Adrenal gland (tissue), 5 donors: Measurements from ENCODE around the gene LHX6.

ENCODE experiments used
- POLR2A ChIP-seq, 2 donors: fragments of 450-650 bp; IDR thresholded peaks; one replicate each; pipeline ENCODE4 v1.6.1; 2017; ENCODE audit warnings: antibody characterized with exemption in 2 of 2, mild to moderate bottlenecking in 2 of 2, moderate library complexity in 1 of 2
- TF ChIP-seq, protein P1 (sequence below), 6 experiments: fragments of 450-650 bp in 4 of 6; fragments of 200-600 bp in 2 of 6; sonication (generic) in 1 of 6; IDR thresholded peaks; 1 replicate in 5 of 6; 2 replicates in 1 of 6; pipeline versions ENCODE4 v1.5.1 to v1.8.0; 2016 to 2021; ENCODE audit warnings: antibody characterized with exemption in 6 of 6, mild to moderate bottlenecking in 2 of 6, moderate library complexity in 1 of 6
- donor health status: DM: no; HTN: no; CAD: no.

- TF ChIP-seq, protein P1, sequence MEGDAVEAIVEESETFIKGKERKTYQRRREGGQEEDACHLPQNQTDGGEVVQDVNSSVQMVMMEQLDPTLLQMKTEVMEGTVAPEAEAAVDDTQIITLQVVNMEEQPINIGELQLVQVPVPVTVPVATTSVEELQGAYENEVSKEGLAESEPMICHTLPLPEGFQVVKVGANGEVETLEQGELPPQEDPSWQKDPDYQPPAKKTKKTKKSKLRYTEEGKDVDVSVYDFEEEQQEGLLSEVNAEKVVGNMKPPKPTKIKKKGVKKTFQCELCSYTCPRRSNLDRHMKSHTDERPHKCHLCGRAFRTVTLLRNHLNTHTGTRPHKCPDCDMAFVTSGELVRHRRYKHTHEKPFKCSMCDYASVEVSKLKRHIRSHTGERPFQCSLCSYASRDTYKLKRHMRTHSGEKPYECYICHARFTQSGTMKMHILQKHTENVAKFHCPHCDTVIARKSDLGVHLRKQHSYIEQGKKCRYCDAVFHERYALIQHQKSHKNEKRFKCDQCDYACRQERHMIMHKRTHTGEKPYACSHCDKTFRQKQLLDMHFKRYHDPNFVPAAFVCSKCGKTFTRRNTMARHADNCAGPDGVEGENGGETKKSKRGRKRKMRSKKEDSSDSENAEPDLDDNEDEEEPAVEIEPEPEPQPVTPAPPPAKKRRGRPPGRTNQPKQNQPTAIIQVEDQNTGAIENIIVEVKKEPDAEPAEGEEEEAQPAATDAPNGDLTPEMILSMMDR (IDR thresholded peaks at IDR 0.05): no peak
- no peak for TF ChIP-seq POLR2A (IDR thresholded peaks at IDR 0.05)
These were observed 27.7 kb downstream of the LHX6 start for GRCh38 chr9:122200960-122201595.
